Vagina (tissue), 2 donors: ENCODE results near the gene ATP2C2. TPM values are rescaled to one million over a fixed set of nuclear protein-coding genes. Genes with fewer than 3 reads are reported as not detected.
"Not testable (repeated sequence)": the region's sequence is repeated elsewhere in the genome, so short reads cannot be mapped to it uniquely, and the experiment has no call there.

Experiments
- DNase-seq, 2 donors: peaks; one replicate each; pipeline ENCODE4 v3.0.0-alpha.2; 2017; ENCODE audit errors: extremely low spot score in 2 of 2
- H3K27ac ChIP-seq: fragments of 200-600 bp; sonication (generic); one replicate; pipeline ENCODE4 v1.5.1; 2019
- H3K27me3 ChIP-seq: fragments of 200-600 bp; sonication (generic); one replicate; pipeline ENCODE4 v1.5.1; 2019
- H3K36me3 ChIP-seq, 2 donors: fragments of 200-600 bp; sonication (generic); one replicate each; pipeline ENCODE4 v1.5.1; 2017 to 2019
- H3K4me1 ChIP-seq: fragments of 200-600 bp; sonication (generic); one replicate; pipeline ENCODE4 v1.5.1; 2019
- H3K4me3 ChIP-seq, 2 donors: fragments of 200-600 bp; sonication (generic); 1 replicate in 1 of 2; 2 replicates in 1 of 2; pipeline ENCODE4 v1.5.1; 2016 to 2019
- H3K9me3 ChIP-seq: fragments of 200-600 bp; sonication (generic); one replicate; pipeline ENCODE4 v1.5.1; 2019
- CTCF ChIP-seq, 3 experiments: fragments of 450-650 bp in 2 of 3; fragments of 200-600 bp in 1 of 3; sonication (generic) in 1 of 3; IDR thresholded peaks; one replicate each; pipeline ENCODE4 v1.5.1; 2017 to 2019; ENCODE audit warnings: antibody characterized with exemption in 3 of 3, mild to moderate bottlenecking in 2 of 3, moderate library complexity in 2 of 3
- POLR2A ChIP-seq, 2 donors: fragments of 450-650 bp; IDR thresholded peaks; one replicate each; pipeline ENCODE4 v1.6.1; 2017; ENCODE audit warnings: antibody characterized with exemption in 2 of 2, mild to moderate bottlenecking in 2 of 2, moderate library complexity in 2 of 2
- POLR2AphosphoS5 ChIP-seq, 2 donors: sonication (generic); formaldehyde crosslinking; IDR thresholded peaks; one replicate each; pipeline ENCODE4 v1.9.0; 2017; ENCODE audit warnings: antibody characterized with exemption in 2 of 2, mild to moderate bottlenecking in 2 of 2, low read depth in 1 of 2; ENCODE audit not compliant: insufficient read depth in 1 of 2
- intact Hi-C: fragments of 100-400 bp; cut with DNase I; formaldehyde crosslinking; loops from one replicate; pipeline ENCODE4 v1.15.1; 2023
- total RNA-seq: library from RNA; depleted of rRNA; stranded (reverse); fragments of >200 nt; gene quantifications from one replicate; pipeline ENCODE4 v1.2.3, GENCODE V29; 2016

The ATP2C2 gene
- total RNA-seq, 1 donor from 2014 or later, result 35.1 TPM

- H3K4me1 ChIP-seq, result no peaks in the 10 kb centered on the region
- intact Hi-C loops, result no loop called here
- H3K4me3 ChIP-seq, result no peak overlapping the region
- H3K36me3 ChIP-seq, result no peaks in the 10 kb centered on the region
- H3K27me3 ChIP-seq, result no peaks in the 10 kb centered on the region
- TF ChIP-seq POLR2A (IDR thresholded peaks at IDR 0.05), result no peak
- peak in 1 of 2 donors; percentile 20 for TF ChIP-seq POLR2AphosphoS5 (IDR thresholded peaks at IDR 0.05; ENCODE audit: insufficient read depth in 1 of 2, low read depth in 1 of 2)
- H3K9me3 ChIP-seq, result no peaks in the 10 kb centered on the region
- DNase-seq, result no peak
- H3K27ac ChIP-seq, result no peak overlapping the region
These were observed 27.9 kb upstream of the ATP2C2 start for GRCh38 chr16:84340325-84341040.

- TF ChIP-seq POLR2AphosphoS5 (IDR thresholded peaks at IDR 0.05; ENCODE audit: insufficient read depth in 1 of 2, low read depth in 1 of 2) (no peak), POLR2A (IDR thresholded peaks at IDR 0.05) (no peak), CTCF (IDR thresholded peaks at IDR 0.05) (no peak)
- no peaks in the 10 kb centered on the region for H3K9me3 ChIP-seq
- no peaks in the 10 kb centered on the region for H3K27me3 ChIP-seq
- no peak for DNase-seq
- no peak overlapping the region for H3K27ac ChIP-seq
- H3K4me3 ChIP-seq, result no peak overlapping the region
- intact Hi-C loops, result no loop called here
- no peaks in the 10 kb centered on the region for H3K36me3 ChIP-seq
- no peaks in the 10 kb centered on the region for H3K4me1 ChIP-seq
These were observed 26.6 kb upstream of the ATP2C2 start for GRCh38 chr16:84341528-84342295.

- H3K36me3 ChIP-seq, DNase-seq, H3K9me3 ChIP-seq, H3K27me3 ChIP-seq, H3K4me3 ChIP-seq, H3K27ac ChIP-seq, H3K4me1 ChIP-seq, intact Hi-C loops: not testable (repeated sequence)
These were observed 24.5 kb upstream of the ATP2C2 start for GRCh38 chr16:84343800-84344199.

GRCh38 chr16:84344781-84345180 lies 23.6 kb upstream of the ATP2C2 start:
- H3K9me3 ChIP-seq, result no peaks in the 10 kb centered on the region
- no peak overlapping the region for H3K4me3 ChIP-seq
- intact Hi-C loops, result no loop called here
- H3K4me1 ChIP-seq, result no peaks in the 10 kb centered on the region
- DNase-seq, result no peak
- TF ChIP-seq POLR2A (IDR thresholded peaks at IDR 0.05) (no peak), POLR2AphosphoS5 (IDR thresholded peaks at IDR 0.05; ENCODE audit: insufficient read depth in 1 of 2, low read depth in 1 of 2) (no peak), CTCF (IDR thresholded peaks at IDR 0.05) (no peak)
- H3K27ac ChIP-seq, result no peak overlapping the region
- no peaks in the 10 kb centered on the region for H3K36me3 ChIP-seq
- no peaks in the 10 kb centered on the region for H3K27me3 ChIP-seq

GRCh38 chr16:84347161-84347560 lies 21.2 kb upstream of the ATP2C2 start:
- H3K9me3 ChIP-seq, result no peaks in the 10 kb centered on the region
- no peak overlapping the region for H3K4me3 ChIP-seq
- TF ChIP-seq POLR2A (IDR thresholded peaks at IDR 0.05) (no peak), POLR2AphosphoS5 (IDR thresholded peaks at IDR 0.05; ENCODE audit: insufficient read depth in 1 of 2, low read depth in 1 of 2) (no peak), CTCF (IDR thresholded peaks at IDR 0.05) (no peak)
- no peak overlapping the region for H3K27ac ChIP-seq
- intact Hi-C loops, result no loop called here
- H3K36me3 ChIP-seq, result no peaks in the 10 kb centered on the region
- no peaks in the 10 kb centered on the region for H3K27me3 ChIP-seq
- DNase-seq, result no peak
- H3K4me1 ChIP-seq, result no peaks in the 10 kb centered on the region

GRCh38 chr16:84348386-84348888 lies 19.9 kb upstream of the ATP2C2 start:
- no peak for DNase-seq
- Histone ChIP-seq H3K4me1 (no peaks in the 10 kb centered on the region), H3K27ac (no peak overlapping the region), H3K27me3 (no peaks in the 10 kb centered on the region), H3K36me3 (no peaks in the 10 kb centered on the region), H3K9me3 (no peaks in the 10 kb centered on the region), H3K4me3 (no peak overlapping the region)
- intact Hi-C loops, result no loop called here
- TF ChIP-seq CTCF (IDR thresholded peaks at IDR 0.05) (no peak), POLR2A (IDR thresholded peaks at IDR 0.05) (no peak), POLR2AphosphoS5 (IDR thresholded peaks at IDR 0.05; ENCODE audit: insufficient read depth in 1 of 2, low read depth in 1 of 2) (no peak)
